Cortex of kidney (tissue), 1 donor: ENCODE results near the gene PITPNM1.
"Not testable (repeated sequence)": the region's sequence is repeated elsewhere in the genome, so short reads cannot be mapped to it uniquely, and the experiment has no call there.

Experiments
- DNase-seq: peaks from one replicate; lab custom pipeline; 2025; lab: John Stamatoyannopoulos, UW

PITPNM1 gene

DNA sequence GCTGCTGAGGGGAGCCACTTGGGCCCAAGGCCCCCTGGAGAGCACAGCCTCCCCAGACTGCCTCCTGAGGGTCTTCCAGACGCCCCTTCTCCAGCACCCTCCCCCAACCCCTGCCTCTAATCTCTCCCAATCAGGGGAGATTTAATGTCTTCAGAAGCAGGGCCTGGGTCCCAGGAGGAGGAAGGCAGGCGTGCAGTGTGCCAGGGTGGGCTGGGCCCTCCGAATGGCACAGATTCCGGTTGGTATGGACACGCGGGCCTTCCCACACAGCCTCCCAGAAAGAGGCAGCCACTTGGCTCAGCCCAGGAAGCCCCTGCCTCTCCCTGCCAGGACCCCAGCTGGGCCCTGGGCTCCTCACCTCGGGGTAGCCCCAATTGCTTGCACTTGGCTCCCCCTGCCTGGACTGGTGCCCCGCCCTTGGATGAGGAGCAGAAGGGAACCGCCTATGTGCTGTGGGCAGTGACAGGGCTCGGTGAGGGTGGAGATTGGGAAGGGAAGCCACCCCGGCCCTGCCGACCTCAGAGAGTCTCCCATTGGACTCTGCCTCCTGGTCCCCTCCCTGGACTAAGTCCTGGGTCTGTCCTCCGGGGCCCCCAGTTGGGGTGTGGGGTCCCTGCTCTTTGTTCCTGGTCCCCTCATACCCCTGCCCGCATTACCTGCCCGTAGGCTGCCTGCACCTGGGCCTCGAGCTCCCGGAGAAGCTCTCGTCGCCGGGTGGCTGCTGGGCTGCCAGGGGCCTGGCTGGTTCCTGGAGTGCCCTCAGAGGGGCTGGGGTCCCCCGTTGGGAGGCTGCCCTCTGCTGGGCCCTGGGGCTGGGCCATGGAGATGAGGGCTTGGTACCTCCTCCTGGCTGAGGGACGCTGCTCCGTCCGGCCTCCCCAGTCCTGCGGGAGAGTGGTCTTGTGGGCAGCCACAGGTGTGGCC is 18.7 kb upstream of the PITPNM1 start:
- no peak for DNase-seq

GRCh38 chr11:67522844-67523555 is 17.8 kb upstream of the PITPNM1 start, which contains the start of gene CABP2:
Gene CABP2 (minus strand): TSS chr11:67523446. CDS start chr11:67523326, 120 bp downstream.
- DNase-seq, result no peak

- DNase-seq, result no peak
Observed at GRCh38 chr11:67522338-67522737, 17.2 kb upstream of the PITPNM1 start.

- no peak for DNase-seq
Observed at GRCh38 chr11:67521924-67522323, 16.8 kb upstream of the PITPNM1 start.

GRCh38 chr11:67520856-67521824 is 16.0 kb upstream of the PITPNM1 start:
- DNase-seq, result no peak

DNA sequence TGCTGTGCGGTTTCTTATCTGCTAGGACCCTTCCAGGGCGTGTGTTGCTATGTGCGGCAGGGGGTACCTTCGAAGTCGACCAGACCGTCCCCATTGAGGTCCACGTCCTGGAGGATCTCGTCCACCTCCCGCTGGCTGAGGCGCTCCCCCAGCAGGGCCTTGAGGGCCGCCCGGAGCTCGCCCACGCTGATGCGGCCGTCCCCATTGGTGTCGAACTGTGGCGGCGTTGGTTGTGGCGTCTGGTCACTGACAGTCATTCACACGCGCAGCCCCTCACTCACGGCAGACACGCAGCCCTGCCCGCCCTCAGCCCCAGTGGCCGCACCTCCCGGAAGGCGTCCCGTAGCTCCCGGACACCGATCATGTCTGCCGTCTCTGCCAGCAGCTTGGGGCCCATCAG is 14.6 kb upstream of the PITPNM1 start:
- DNase-seq, result no peak

GRCh38 chr11:67517784-67518552 is 12.8 kb upstream of the PITPNM1 start:
- no peak for DNase-seq

DNA sequence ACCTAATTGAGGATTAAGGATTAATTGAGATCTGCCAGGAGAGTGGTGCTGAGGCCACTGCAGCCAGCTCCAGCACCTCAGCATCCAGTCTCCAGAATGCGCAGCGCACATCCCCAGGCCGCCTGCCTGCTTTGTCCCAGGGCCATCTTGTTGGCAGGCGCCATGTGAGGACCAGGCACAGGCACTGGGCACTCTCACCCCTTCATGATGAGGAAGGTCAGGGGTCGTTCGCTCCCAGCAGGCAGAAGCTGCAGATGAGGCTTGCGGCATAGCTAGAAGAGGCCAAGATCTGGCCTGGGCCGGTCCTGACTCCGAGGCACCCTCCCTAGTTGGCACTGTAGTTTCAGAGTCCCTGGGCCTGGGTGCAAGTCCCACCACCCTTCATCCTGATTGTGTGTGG is 11.6 kb upstream of the PITPNM1 start:
- no peak for DNase-seq

- no peak for DNase-seq
Observed at GRCh38 chr11:67514116-67514515, 9.0 kb upstream of the PITPNM1 start.

DNA sequence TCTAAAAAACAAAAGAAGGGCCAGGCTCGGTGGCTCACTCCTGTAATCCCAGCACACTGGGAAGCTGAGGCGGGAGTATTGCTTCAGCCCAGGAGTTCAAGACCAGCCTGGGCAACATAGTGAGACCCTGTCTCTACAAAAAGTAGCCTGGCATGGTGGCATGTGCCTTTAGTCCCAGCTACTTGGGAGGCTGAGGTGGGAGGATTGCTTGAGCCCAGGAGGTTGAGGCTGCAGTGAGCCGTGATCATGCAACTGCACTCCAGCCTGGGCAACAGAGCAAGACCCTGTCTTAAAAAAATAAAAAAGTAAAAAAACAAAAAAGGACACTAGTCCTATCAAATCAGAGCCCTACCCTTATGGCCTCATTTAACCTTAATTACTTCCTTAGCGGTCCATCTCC is 6.4 kb upstream of the PITPNM1 start:
- not testable (repeated sequence) for DNase-seq

GRCh38 chr11:67510023-67510345 is 4.8 kb upstream of the PITPNM1 start:
- no peak for DNase-seq

GRCh38 chr11:67508486-67509121 is 3.4 kb upstream of the PITPNM1 start:
- DNase-seq, result no peak

GRCh38 chr11:67507864-67508485 is 2.8 kb upstream of the PITPNM1 start, which contains the start of gene CDK2AP2:
Gene CDK2AP2 (minus strand): TSS chr11:67508162. CDS start chr11:67508082, 80 bp downstream.
- no peak for DNase-seq

DNA sequence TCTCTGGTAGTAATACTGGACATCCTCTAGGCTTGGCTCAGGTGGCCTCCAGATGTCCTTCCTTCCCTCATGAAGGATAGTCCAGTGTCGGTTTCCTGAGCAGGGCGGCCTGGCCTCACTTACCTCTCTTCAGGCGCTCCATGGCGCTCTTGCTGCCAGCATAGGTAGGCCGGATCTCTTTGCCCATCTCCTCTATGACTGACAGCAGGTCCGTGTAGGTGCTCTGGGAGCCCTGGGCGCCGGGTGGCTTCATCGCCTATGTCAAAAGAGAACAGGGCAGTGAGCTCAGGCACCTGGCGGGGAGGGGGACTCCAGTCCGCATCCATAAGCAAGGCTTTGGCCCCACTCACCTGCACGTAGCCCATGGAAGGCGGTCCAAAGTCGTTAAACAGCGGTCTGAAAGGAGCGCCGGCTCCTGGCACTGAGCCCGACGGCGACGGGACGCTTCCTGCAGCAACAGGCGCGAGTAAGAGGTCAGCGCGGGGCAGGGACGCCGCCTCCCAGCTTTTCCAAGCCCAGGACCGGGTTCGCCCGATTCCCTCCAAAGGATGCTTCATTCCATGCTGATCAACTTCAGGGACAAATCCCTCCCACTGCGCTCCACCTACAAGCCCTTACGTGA is 2.2 kb upstream of the PITPNM1 start:
- DNase-seq, result no peak

- no peak for DNase-seq
Observed at GRCh38 chr11:67506426-67507051, 1.4 kb upstream of the PITPNM1 start.

DNA sequence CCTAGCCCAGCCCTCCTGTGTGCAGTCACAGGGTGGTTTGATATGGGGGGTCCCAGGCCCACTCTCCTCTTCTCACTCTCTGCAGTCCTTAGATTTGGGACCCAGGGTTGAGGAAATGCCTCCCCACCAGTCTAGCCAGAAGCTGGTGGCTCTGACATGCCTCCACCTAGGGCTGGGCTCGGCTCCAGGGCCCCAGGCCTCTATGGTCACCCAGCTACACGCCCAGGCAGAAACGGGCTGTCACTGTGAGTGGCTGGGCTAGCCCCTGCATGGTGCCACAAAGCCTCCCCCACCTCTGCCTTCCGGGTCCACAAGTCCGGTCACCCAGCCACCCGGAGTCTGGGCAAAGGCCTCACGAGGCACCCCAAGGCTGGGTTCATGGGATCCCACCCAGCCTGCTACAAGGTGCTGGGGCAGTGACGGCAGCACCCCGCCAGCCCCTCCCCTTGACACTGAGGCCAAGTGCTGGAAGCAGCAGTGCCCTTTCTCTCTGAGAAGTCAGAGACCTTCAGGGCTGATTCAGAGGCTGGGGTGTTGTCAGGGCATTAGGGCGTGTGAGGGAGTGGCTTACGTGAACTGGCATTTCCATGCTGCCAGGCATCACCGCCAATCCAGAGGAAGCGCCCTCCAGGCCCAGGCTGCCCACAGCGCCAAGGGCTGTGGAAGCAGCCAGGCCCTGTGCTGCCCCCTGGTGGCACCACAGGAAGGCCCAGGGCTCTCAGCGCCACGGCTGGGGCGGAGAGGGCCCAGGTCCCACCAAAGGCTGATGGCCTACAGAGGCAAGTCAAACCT is 638 bp upstream of the PITPNM1 start:
- DNase-seq, result no peak

GRCh38 chr11:67504005-67504949 is 886 bp downstream of the PITPNM1 start:
- DNase-seq, result no peak
